ENCODE results near the gene FAM120B.
"Not testable (repeated sequence)": the region's sequence is repeated elsewhere in the genome, so short reads cannot be mapped to it uniquely, and the experiment has no call there.

FAM120B gene

GRCh38 chr6:170405311-170405975 lies 98.9 kb downstream of the FAM120B start:
- TF ChIP-seq CTCF (IDR thresholded peaks at IDR 0.05; ENCODE audit: control insufficient read depth, insufficient read depth, low read depth, low read length, missing control alignments): no peak
- no peak overlapping the region for H3K4me3 ChIP-seq (ENCODE audit: control insufficient read depth, low read depth, low read length)
- peak; percentile 93 for DNase-seq (ENCODE audit: low read depth)

DNA sequence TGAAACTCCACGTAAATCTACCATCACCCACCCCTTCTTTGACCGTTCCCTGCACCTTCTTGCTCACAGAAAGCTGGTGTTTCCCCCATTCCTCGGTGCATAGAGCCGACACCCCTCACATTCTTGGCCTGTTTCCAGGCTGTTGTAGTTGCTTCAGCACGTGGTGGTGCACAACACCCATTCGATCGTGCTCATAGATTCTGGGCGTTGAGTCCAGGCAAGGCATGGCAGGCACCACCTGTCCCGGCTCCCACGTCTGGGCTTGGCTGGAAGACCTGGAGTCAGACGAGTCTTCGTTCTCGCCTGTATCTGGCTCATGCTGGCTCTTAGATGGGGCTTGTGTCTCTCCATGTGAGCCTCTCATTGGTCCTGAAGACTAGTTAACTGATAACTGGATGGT lies 100.6 kb downstream of the FAM120B start:
- no peak for TF ChIP-seq CTCF (IDR thresholded peaks at IDR 0.05; ENCODE audit: control insufficient read depth, insufficient read depth, low read depth, low read length, missing control alignments)
- no peak for DNase-seq (ENCODE audit: low read depth)
- no peak overlapping the region for H3K4me3 ChIP-seq (ENCODE audit: control insufficient read depth, low read depth, low read length)

DNA sequence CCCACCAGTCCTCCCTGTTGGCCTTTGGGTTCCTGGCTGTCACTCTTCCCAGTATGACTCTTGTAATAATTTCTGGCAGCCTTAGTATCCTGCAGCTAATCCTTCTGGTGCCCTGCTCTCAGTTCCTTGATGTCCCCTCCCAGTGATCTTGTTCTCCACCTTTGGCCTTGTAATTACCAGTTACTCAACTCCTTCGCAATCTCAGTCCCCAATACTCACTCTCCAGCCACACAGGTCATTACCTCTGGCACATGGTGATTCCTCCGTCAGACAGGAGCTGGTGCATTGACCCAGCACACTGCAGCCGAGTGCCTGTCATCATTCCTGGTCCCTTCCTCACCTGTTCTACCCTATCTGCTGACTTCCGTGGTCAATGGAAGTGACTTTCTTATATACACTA lies 101.4 kb downstream of the FAM120B start:
- no peak for DNase-seq (ENCODE audit: low read depth)

GRCh38 chr6:170409746-170410145 lies 103.2 kb downstream of the FAM120B start:
- not testable (repeated sequence) for DNase-seq (ENCODE audit: low read depth); H3K4me3 ChIP-seq (ENCODE audit: control insufficient read depth, low read depth, low read length)

More for the DNA sequence above, 101.4 kb downstream of the FAM120B start:
- TF ChIP-seq CTCF (IDR thresholded peaks at IDR 0.05; ENCODE audit: control insufficient read depth, insufficient read depth, low read depth, low read length, missing control alignments): no peak
- H3K4me3 ChIP-seq (ENCODE audit: control insufficient read depth, low read depth, low read length): no peak overlapping the region

DNA sequence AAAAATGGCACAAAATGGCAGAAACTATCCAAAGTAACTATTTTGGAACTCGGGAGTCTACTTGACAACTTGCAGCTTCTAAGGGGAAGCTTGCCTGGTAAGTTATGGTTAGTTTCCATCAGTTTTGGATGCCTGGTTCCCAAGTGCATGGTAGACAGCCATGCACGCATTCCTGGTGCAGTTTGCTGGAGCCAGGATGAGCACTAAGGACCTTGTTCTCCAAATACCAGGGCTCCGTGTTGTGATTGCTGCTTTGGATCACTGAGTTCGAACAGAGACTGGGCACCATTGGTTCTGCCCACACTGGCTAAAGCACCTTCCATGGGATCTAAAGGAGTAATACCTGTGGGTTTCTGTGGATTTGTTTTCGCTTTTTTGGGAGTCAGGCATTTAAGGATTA lies 103.7 kb downstream of the FAM120B start:
- TF ChIP-seq CTCF (IDR thresholded peaks at IDR 0.05; ENCODE audit: control insufficient read depth, insufficient read depth, low read depth, low read length, missing control alignments): no peak
- H3K4me3 ChIP-seq (ENCODE audit: control insufficient read depth, low read depth, low read length): no peak overlapping the region
- no peak for DNase-seq (ENCODE audit: low read depth)

DNA sequence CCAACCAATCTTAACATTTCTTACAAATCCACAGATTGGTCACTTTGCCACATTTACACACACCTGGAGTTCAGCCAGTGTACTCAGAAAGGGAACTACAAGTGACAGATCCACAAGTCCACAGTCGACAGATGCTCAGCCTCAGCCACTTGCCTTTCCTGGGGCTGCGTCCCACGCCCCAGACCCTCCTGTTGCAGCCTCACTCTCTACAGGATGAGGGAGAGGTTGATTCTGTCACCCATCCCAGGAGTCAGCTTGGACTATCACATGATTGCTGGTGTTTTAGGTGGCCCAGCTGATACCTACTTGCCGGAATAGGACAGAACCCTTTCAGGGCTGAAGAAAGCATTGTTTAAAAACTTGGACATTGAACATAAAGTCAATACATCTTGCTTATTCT lies 108.8 kb downstream of the FAM120B start:
- no peak for TF ChIP-seq CTCF (IDR thresholded peaks at IDR 0.05; ENCODE audit: control insufficient read depth, insufficient read depth, low read depth, low read length, missing control alignments)

GRCh38 chr6:170416303-170416702 lies 109.7 kb downstream of the FAM120B start:
- no peak overlapping the region for H3K4me3 ChIP-seq (ENCODE audit: control insufficient read depth, low read depth, low read length)
- TF ChIP-seq CTCF (IDR thresholded peaks at IDR 0.05; ENCODE audit: control insufficient read depth, insufficient read depth, low read depth, low read length, missing control alignments): no peak
- DNase-seq (ENCODE audit: low read depth): no peak

More for the DNA sequence above, 108.8 kb downstream of the FAM120B start:
- DNase-seq (ENCODE audit: low read depth): no peak
- no peak overlapping the region for H3K4me3 ChIP-seq (ENCODE audit: control insufficient read depth, low read depth, low read length)
